Aorta (tissue), 5 donors: ENCODE measurements around the gene CSTF1. TPM values are rescaled to one million over a fixed set of nuclear protein-coding genes. Genes with fewer than 3 reads are reported as not detected.
"Not testable (repeated sequence)": the region's sequence is repeated elsewhere in the genome, so short reads cannot be mapped to it uniquely, and the experiment has no call there.

ENCODE experiments used
- ATAC-seq: fragments of 200-7000 bp; cut with Tn5 transposase; one replicate; pipeline ENCODE4 v1.9.1; 2022; ENCODE audit warnings: moderate library complexity; ENCODE audit not compliant: low FRiP score
- DNase-seq, 2 donors: peaks; one replicate each; pipeline ENCODE4 v3.0.0-alpha.2; 2020
- H3K27ac ChIP-seq, 2 donors: one replicate each; pipeline ENCODE4 v1.5.1; 2013; ENCODE audit warnings: low read length in 2 of 2, mild to moderate bottlenecking in 2 of 2, moderate library complexity in 2 of 2, control low read depth in 1 of 2, inconsistent platforms in 1 of 2, low read depth in 1 of 2
- H3K27me3 ChIP-seq, 2 donors: one replicate each; pipeline ENCODE4 v1.6.1; 2013; ENCODE audit warnings: control low read depth in 1 of 2, low read length in 1 of 2, mild to moderate bottlenecking in 1 of 2, moderate library complexity in 1 of 2; ENCODE audit not compliant: insufficient read depth in 2 of 2, control insufficient read depth in 1 of 2
- H3K36me3 ChIP-seq, 2 donors: one replicate each; pipeline ENCODE4 v1.6.1; 2013; ENCODE audit warnings: control low read depth in 1 of 2, low read length in 1 of 2, mild to moderate bottlenecking in 1 of 2; ENCODE audit not compliant: insufficient read depth in 2 of 2, control insufficient read depth in 1 of 2
- H3K4me1 ChIP-seq, 2 donors: one replicate each; pipeline ENCODE4 v1.6.1; 2013; ENCODE audit warnings: low read length in 2 of 2, control low read depth in 1 of 2, mild to moderate bottlenecking in 1 of 2, moderate library complexity in 1 of 2; ENCODE audit not compliant: insufficient read depth in 2 of 2, control insufficient read depth in 1 of 2
- H3K4me3 ChIP-seq, 2 donors: one replicate each; pipeline ENCODE4 v1.5.1; 2013; ENCODE audit warnings: low read length in 2 of 2, control low read depth in 1 of 2, mild to moderate bottlenecking in 1 of 2
- H3K9me3 ChIP-seq: one replicate; pipeline ENCODE4 v1.6.1; 2013; ENCODE audit warnings: mild to moderate bottlenecking, low read length; ENCODE audit not compliant: control insufficient read depth
- WGBS, 2 donors: extraction: QIAGEN DNeasy Blood & Tissue Kit; methylation state at CpG; one replicate each; pipeline ENCODE4 v1.1.7; 2013; 5-methylcytosine and 5-hydroxymethylcytosine counted together
- intact Hi-C, 2 donors: fragments of 100-400 bp; cut with DNase I; formaldehyde crosslinking; loops; one replicate each; pipeline versions ENCODE4 v1.14.2 to v1.15.0; 2022
- polyA plus RNA-seq, 2 donors: library from polyadenylated mRNA; stranded (reverse); fragments of 200-250 nt; gene quantifications; one replicate each; pipeline ENCODE4 v1.2.3, GENCODE V29; 2013
- total RNA-seq, 2 donors: library from RNA; stranded (reverse); fragmentation: NEBNext Ultra II Directional; extraction: Animal tissue kit (Norgen Biotek cat#: 25700); gene quantifications; one replicate each; pipeline ENCODE4 v1.2.1, GENCODE V29; 2021
- donor health status: healthy with polysubstance abuse.
- donor health status: Bipolar disorder and iron deficiency.
- donor health status: DM: no; HTN: no; CAD: no.
- donor health status: DM: no; HTN: no; CAD: no.
- donor health status: DM: yes; HTN: yes; CAD: no.

Gene CSTF1
- total and polyA plus RNA-seq, 4 donors, result 6.5 to 21.7 (median 14.0) TPM

GRCh38 chr20:56406910-56407309 lies 14.5 kb downstream of the CSTF1 start:
- no peaks in the 10 kb centered on the region for H3K9me3 ChIP-seq
- no peak for DNase-seq
- WGBS, 2 donors, result 93 to 95% methylated on average over 3 of the region's 3 CpGs
- no peak for ATAC-seq
- H3K4me1 ChIP-seq, result no peaks in the 10 kb centered on the region
- no peak overlapping the region for H3K4me3 ChIP-seq
- no peaks in the 10 kb centered on the region for H3K27me3 ChIP-seq
- intact Hi-C loops, result no loop called here
- H3K36me3 ChIP-seq, result peaks cover 3 to 6% of the 10 kb centered on the region in 2 donors
- H3K27ac ChIP-seq, result no peak overlapping the region

DNA sequence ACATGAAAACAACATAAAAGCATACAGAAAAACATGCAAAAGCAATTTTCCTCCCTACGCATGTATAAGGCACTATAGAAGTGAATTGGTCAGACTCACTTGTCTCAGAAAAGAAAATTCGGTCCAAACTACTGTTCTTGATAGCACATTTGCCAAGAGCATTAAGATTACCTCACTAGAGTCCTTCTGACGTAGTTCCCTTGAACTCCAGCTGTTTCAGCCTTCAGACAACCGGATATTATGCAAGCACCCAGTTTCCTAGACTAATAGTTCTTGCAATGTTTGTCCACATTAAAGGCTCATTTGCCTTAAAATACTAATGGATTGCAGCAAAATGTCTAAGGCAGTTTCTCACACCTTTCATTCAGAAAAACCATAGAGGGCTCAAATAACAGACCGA lies 17.1 kb downstream of the CSTF1 start:
- intact Hi-C loops, result no loop called here
- Histone ChIP-seq H3K36me3 (peaks cover 3 to 4% of the 10 kb centered on the region in 2 donors), H3K9me3 (no peaks in the 10 kb centered on the region), H3K27ac (no peak overlapping the region), H3K27me3 (no peaks in the 10 kb centered on the region), H3K4me3 (no peak overlapping the region), H3K4me1 (no peaks in the 10 kb centered on the region)
- 83 to 85% methylated on average over 5 of the region's 5 CpGs for WGBS, 2 donors
- DNase-seq, result no peak
- ATAC-seq, result no peak

GRCh38 chr20:56409956-56410355 lies 17.5 kb downstream of the CSTF1 start:
- Histone ChIP-seq H3K4me1 (no peaks in the 10 kb centered on the region), H3K27me3 (no peaks in the 10 kb centered on the region), H3K9me3 (no peaks in the 10 kb centered on the region), H3K4me3 (no peak overlapping the region), H3K27ac (no peak overlapping the region), H3K36me3 (peaks cover 3 to 4% of the 10 kb centered on the region in 2 donors)
- intact Hi-C loops, result no loop called here
- no peak for ATAC-seq
- DNase-seq, result no peak
- 42 to 92% methylated on average over 1 of the region's 1 CpG for WGBS, 2 donors

- H3K36me3 ChIP-seq, H3K27me3 ChIP-seq, H3K4me3 ChIP-seq, H3K27ac ChIP-seq, H3K9me3 ChIP-seq, H3K4me1 ChIP-seq, DNase-seq, intact Hi-C loops, ATAC-seq: not testable (repeated sequence)
- 96 to 97% methylated on average over 7 of the region's 7 CpGs for WGBS, 2 donors
These were observed 18.8 kb downstream of the CSTF1 start for GRCh38 chr20:56411287-56411686.

DNA sequence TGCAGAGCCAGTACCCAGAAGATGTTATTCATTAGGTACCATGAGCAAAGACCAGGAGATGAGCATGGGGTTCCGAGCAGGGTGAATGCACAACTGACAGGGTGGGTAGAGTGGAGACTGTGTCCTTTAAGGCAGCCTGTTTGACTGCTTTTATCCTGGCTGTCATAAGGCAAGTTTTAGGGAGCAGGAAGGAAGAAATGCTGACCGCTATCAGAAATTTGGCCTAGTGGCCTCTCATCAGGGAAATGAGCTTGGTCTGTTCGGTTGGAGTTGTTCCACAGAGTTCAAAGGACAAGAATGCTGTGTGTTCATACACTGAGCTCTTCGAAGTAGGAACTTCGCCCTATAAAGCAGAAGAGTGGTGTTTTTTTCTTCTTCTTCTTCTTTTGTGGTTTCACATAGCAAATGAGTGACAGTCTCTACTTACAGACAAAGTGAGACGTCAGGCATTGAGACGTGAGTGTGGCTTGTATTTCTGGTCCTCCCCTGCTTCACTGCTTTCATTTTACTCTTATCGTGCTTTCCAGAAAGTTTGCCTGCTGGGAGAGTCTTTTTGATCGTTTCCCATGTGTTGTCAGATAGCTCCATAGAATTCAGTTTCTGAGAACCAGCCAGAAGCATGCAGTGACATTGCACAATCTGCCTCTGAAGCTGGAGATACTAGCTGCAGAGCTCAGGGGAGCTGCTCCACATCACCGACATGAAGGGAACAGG lies 19.5 kb downstream of the CSTF1 start, which contains the start of gene CASS4:
TSS of gene CASS4 (plus strand) at position 502 of the 714 bp plus-strand sequence. CDS start at position 701, 199 bp downstream.
- Histone ChIP-seq H3K4me3 (no peak within 1 kb of the TSS), H3K4me1 (no peaks in the 10 kb centered on the region), H3K27me3 (no peaks in the 10 kb centered on the region), H3K27ac (no peak within 1 kb of the TSS), H3K9me3 (no peaks in the 10 kb centered on the region), H3K36me3 (peaks cover 0 to 3% of the 10 kb centered on the region in 2 donors)
- DNase-seq, result no peak
- peak; percentile 74 for ATAC-seq
- intact Hi-C loops, result no loop called here
- WGBS, 2 donors, result 76 to 82% methylated on average over 10 of the region's 10 CpGs

GRCh38 chr20:56412473-56412790 lies 20.0 kb downstream of the CSTF1 start:
- ATAC-seq (no peak), DNase-seq (no peak)
- WGBS, 2 donors, result 88 to 91% methylated on average over 7 of the region's 7 CpGs
- H3K9me3 ChIP-seq, result no peaks in the 10 kb centered on the region
- H3K4me3 ChIP-seq, result no peak overlapping the region
- H3K27ac ChIP-seq, result no peak overlapping the region
- H3K4me1 ChIP-seq, result no peaks in the 10 kb centered on the region
- intact Hi-C loops, result no loop called here
- H3K36me3 ChIP-seq, result no peaks in the 10 kb centered on the region
- H3K27me3 ChIP-seq, result no peaks in the 10 kb centered on the region

DNA sequence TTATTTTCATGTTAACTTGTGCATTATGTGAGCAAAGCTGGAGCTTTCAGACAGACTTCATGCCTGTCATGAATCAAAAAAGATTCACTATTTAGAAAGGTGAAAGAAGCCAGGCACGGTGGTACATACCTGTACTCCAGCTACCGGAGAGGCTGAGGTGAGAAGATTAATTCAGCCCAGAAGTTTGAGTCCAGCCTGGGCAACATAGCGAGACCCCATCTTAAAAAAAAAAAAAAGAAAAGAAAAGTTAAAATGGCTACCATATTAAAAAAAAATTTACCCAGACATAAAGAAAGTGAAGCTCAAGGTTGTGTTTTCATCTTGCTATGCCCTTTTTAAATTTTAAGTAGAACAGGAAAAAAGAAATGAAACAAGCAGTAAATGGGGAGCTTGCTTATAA lies 20.5 kb downstream of the CSTF1 start:
- ATAC-seq, result no peak
- Histone ChIP-seq H3K4me3 (no peak overlapping the region), H3K9me3 (no peaks in the 10 kb centered on the region), H3K4me1 (no peaks in the 10 kb centered on the region), H3K27ac (no peak overlapping the region), H3K36me3 (no peaks in the 10 kb centered on the region), H3K27me3 (no peaks in the 10 kb centered on the region)
- intact Hi-C loops, result no loop called here
- no peak for DNase-seq
- 97% methylated on average over 3 of the region's 3 CpGs for WGBS, 2 donors

- ATAC-seq (no peak), DNase-seq (no peak)
- Histone ChIP-seq H3K4me1 (no peaks in the 10 kb centered on the region), H3K36me3 (no peaks in the 10 kb centered on the region), H3K9me3 (no peaks in the 10 kb centered on the region), H3K27me3 (no peaks in the 10 kb centered on the region), H3K4me3 (no peak overlapping the region), H3K27ac (no peak overlapping the region)
- WGBS, 2 donors, result 84 to 89% methylated on average over 12 of the region's 12 CpGs
- intact Hi-C loops, result no loop called here
These were observed 22.7 kb downstream of the CSTF1 start for GRCh38 chr20:56414842-56415765.

DNA sequence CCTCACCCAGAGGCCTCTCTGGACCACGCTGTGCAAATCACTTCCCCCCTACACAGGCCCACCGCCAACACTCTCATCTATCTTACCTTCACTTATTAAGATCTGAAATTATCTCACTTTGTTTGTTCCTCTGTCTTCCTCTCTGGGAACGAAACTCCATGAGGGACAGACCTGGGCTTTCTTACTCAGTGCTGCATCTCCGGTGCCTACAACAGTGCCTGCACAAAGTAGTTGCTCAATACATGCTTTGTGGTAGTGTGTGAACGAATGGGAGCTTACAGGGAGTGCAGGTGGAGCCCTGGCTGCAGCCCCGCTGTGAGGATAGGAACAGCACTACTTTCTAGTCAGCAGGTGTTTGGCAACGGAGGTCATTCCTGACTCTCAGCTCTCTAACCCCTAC lies 25.0 kb downstream of the CSTF1 start:
- Histone ChIP-seq H3K9me3 (no peaks in the 10 kb centered on the region), H3K4me3 (no peak overlapping the region), H3K27ac (no peak overlapping the region), H3K4me1 (no peaks in the 10 kb centered on the region), H3K36me3 (no peaks in the 10 kb centered on the region), H3K27me3 (no peaks in the 10 kb centered on the region)
- WGBS, 2 donors, result 89 to 94% methylated on average over 7 of the region's 7 CpGs
- intact Hi-C loops, result no loop called here
- ATAC-seq, result no peak
- no peak for DNase-seq
